H9 (cell line): ENCODE results near the gene NCBP2L. TPM values are rescaled to one million over a fixed set of nuclear protein-coding genes. Genes with fewer than 3 reads are reported as not detected.

Experiments
- DNase-seq: peaks from one replicate; pipeline ENCODE4 v3.0.0-alpha.2; 2017
- H2AFZ ChIP-seq: one replicate; pipeline ENCODE4 v1.6.1; 2013; ENCODE audit warnings: mild to moderate bottlenecking, low read length, control low read depth, moderate library complexity
- H2AK5ac ChIP-seq: 2 replicates; pipeline ENCODE4 v1.6.1; 2013; ENCODE audit warnings: low read length, control low read depth, mixed read lengths; ENCODE audit not compliant: insufficient read length
- H2BK120ac ChIP-seq: one replicate; pipeline ENCODE4 v1.6.1; 2013; ENCODE audit warnings: low read depth, mild to moderate bottlenecking, low read length, control low read depth, inconsistent platforms; ENCODE audit not compliant: poor library complexity, severe bottlenecking
- H2BK12ac ChIP-seq: 2 replicates; pipeline ENCODE4 v1.6.1; 2013; ENCODE audit warnings: low read length, control low read depth, mixed read lengths, low read depth; ENCODE audit not compliant: insufficient read length
- H2BK15ac ChIP-seq: 2 replicates; pipeline ENCODE4 v1.6.1; 2013; ENCODE audit warnings: low read depth, low read length, control low read depth
- H2BK20ac ChIP-seq: one replicate; pipeline ENCODE4 v1.6.1; 2013; ENCODE audit warnings: low read depth, mild to moderate bottlenecking, low read length, control low read depth, inconsistent platforms; ENCODE audit not compliant: poor library complexity, severe bottlenecking
- H2BK5ac ChIP-seq: 2 replicates; pipeline ENCODE4 v1.6.1; 2013; ENCODE audit warnings: low read length, control low read depth, mixed read lengths; ENCODE audit not compliant: insufficient read length
- H3K14ac ChIP-seq: 2 replicates; pipeline ENCODE4 v1.6.1; 2013; ENCODE audit warnings: low read length, control low read depth; ENCODE audit not compliant: insufficient read depth
- H3K18ac ChIP-seq: 2 replicates; pipeline ENCODE4 v1.6.1; 2013; ENCODE audit warnings: low read depth, mild to moderate bottlenecking, mixed read lengths, low read length, control low read depth; ENCODE audit not compliant: insufficient read length
- H3K23ac ChIP-seq: 2 replicates; pipeline ENCODE4 v1.6.1; 2013; ENCODE audit warnings: low read length, control low read depth, mixed read lengths, low read depth; ENCODE audit not compliant: insufficient read length
- H3K23me2 ChIP-seq: 2 replicates; pipeline ENCODE4 v1.6.1; 2013; ENCODE audit warnings: low read depth, mild to moderate bottlenecking, mixed read lengths, low read length, control low read depth; ENCODE audit not compliant: insufficient read length, poor library complexity, severe bottlenecking
- H3K27ac ChIP-seq: 2 replicates; pipeline ENCODE4 v1.5.1; 2013; ENCODE audit warnings: low read length, control low read depth, mixed read lengths, low read depth; ENCODE audit not compliant: insufficient read length
- H3K27me3 ChIP-seq: 2 replicates; pipeline ENCODE4 v1.6.1; 2013; ENCODE audit warnings: low read length, control low read depth, inconsistent platforms; ENCODE audit not compliant: insufficient read depth
- H3K4ac ChIP-seq: 2 replicates; pipeline ENCODE4 v1.6.1; 2013; ENCODE audit warnings: low read depth, mild to moderate bottlenecking, control low read depth, inconsistent platforms, low read length, moderate library complexity
- H3K4me1 ChIP-seq: 2 replicates; pipeline ENCODE4 v1.6.1; 2013; ENCODE audit warnings: low read length, control low read depth, inconsistent platforms; ENCODE audit not compliant: insufficient read depth
- H3K4me2 ChIP-seq: 2 replicates; pipeline ENCODE4 v1.6.1; 2013; ENCODE audit warnings: low read length, control low read depth, mixed read lengths; ENCODE audit not compliant: insufficient read length, insufficient read depth
- H3K56ac ChIP-seq: 2 replicates; pipeline ENCODE4 v1.6.1; 2013; ENCODE audit warnings: low read depth, mild to moderate bottlenecking, mixed read lengths, low read length, control low read depth; ENCODE audit not compliant: insufficient read length
- H3K79me1 ChIP-seq: 2 replicates; pipeline ENCODE4 v1.6.1; 2013; ENCODE audit warnings: low read depth, mild to moderate bottlenecking, moderate library complexity, low read length, control low read depth, inconsistent platforms; ENCODE audit not compliant: insufficient read depth, poor library complexity, severe bottlenecking
- H3K79me2 ChIP-seq: 2 replicates; pipeline ENCODE4 v1.6.1; 2013; ENCODE audit warnings: low read length, control low read depth, inconsistent platforms; ENCODE audit not compliant: insufficient read depth
- H3K9ac ChIP-seq: 2 replicates; pipeline ENCODE4 v1.6.1; 2013; ENCODE audit warnings: low read length, control low read depth, mixed read lengths; ENCODE audit not compliant: insufficient read length; ENCODE audit errors: extremely low read depth
- H3K9me3 ChIP-seq: one replicate; pipeline ENCODE4 v1.6.1; 2013; ENCODE audit warnings: low read depth, low read length, inconsistent platforms; ENCODE audit not compliant: control insufficient read depth
- H3T11ph ChIP-seq: one replicate; pipeline ENCODE4 v1.6.1; 2013; ENCODE audit warnings: mild to moderate bottlenecking, low read length, control low read depth, inconsistent platforms
- H4K20me1 ChIP-seq: one replicate; pipeline ENCODE4 v1.6.1; 2013; ENCODE audit not compliant: control insufficient read depth, insufficient read length, insufficient read depth
- H4K5ac ChIP-seq: 2 replicates; pipeline ENCODE4 v1.6.1; 2013; ENCODE audit warnings: low read depth, mild to moderate bottlenecking, mixed read lengths, low read length, control low read depth; ENCODE audit not compliant: insufficient read length
- H4K8ac ChIP-seq: replicated peaks from 2 replicates; pipeline ENCODE4 v1.6.1; 2013; ENCODE audit warnings: low read length, control low read depth, mixed read lengths, low read depth; ENCODE audit not compliant: insufficient read length
- H4K91ac ChIP-seq: 2 replicates; pipeline ENCODE4 v1.6.1; 2013; ENCODE audit warnings: low read depth, mild to moderate bottlenecking, moderate library complexity, mixed read lengths, low read length, control low read depth; ENCODE audit not compliant: insufficient read length
- H3K27ac Mint-ChIP-seq, 3 experiments: 2 replicates in 2 of 3; 3 replicates in 1 of 3; pipeline ENCODE4 v1.8.0; 2020 to 2021; ENCODE audit warnings: mixed read lengths in 3 of 3, mild to moderate bottlenecking in 1 of 3, moderate library complexity in 1 of 3
- H3K27me3 Mint-ChIP-seq: 2 replicates; pipeline ENCODE4 v1.8.0; 2021; ENCODE audit warnings: low read depth, mild to moderate bottlenecking, moderate library complexity, mixed read lengths
- H3K36me3 Mint-ChIP-seq, 3 experiments: 2 replicates in 2 of 3; 3 replicates in 1 of 3; pipeline ENCODE4 v1.8.0; 2020 to 2021; ENCODE audit warnings: low read depth in 3 of 3, mixed read lengths in 3 of 3; ENCODE audit not compliant: insufficient read depth in 1 of 3
- H3K4me1 Mint-ChIP-seq, 2 experiments: 2 replicates each; pipeline ENCODE4 v1.8.0; 2020; ENCODE audit warnings: mixed read lengths in 2 of 2
- H3K4me3 Mint-ChIP-seq, 2 experiments: 2 replicates in 1 of 2; 3 replicates in 1 of 2; pipeline ENCODE4 v1.8.0; 2020 to 2021; ENCODE audit warnings: mild to moderate bottlenecking in 2 of 2, mixed read lengths in 2 of 2, moderate library complexity in 1 of 2
- H3K9me3 Mint-ChIP-seq, 2 experiments: 2 replicates in 1 of 2; 3 replicates in 1 of 2; pipeline ENCODE4 v1.8.0; 2020; ENCODE audit warnings: mild to moderate bottlenecking in 2 of 2, mixed read lengths in 2 of 2, moderate library complexity in 1 of 2
- CTCF ChIP-seq: fragments of 200-600 bp; sonication (generic); conservative IDR thresholded peaks from 3 replicates; pipeline ENCODE4 v1.8.0; 2021; ENCODE audit warnings: antibody characterized with exemption, mild to moderate bottlenecking
- WGBS: extraction: QIAGEN DNeasy Blood & Tissue Kit; methylation state at CpG from one replicate; pipeline ENCODE4 v1.1.7; 2013; ENCODE audit warnings: missing lambda C conversion rate, low lambda C conversion rate, mixed read lengths; ENCODE audit not compliant: insufficient read length; ENCODE audit errors: extremely low coverage; 5-methylcytosine and 5-hydroxymethylcytosine counted together
- total RNA-seq: library from RNA; stranded (reverse); gene quantifications from 2 replicates; pipeline ENCODE4 v1.2.1, GENCODE V29; 2021

NCBP2L gene
- total RNA-seq, 1 experiment from 2014 or later = not detected

- no peak overlapping the region for H4K8ac ChIP-seq
- no peak for DNase-seq
- H3K27ac ChIP-seq = no peak overlapping the region
- no peak overlapping the region for H2BK15ac ChIP-seq
- H3T11ph ChIP-seq = no peak overlapping the region
- no peak overlapping the region for H3K4me3 Mint-ChIP-seq
- H4K20me1 ChIP-seq = no peaks in the 10 kb centered on the region
- no peaks in the 10 kb centered on the region for H3K79me1 ChIP-seq
- H3K56ac ChIP-seq = no peak overlapping the region
- H3K79me2 ChIP-seq = no peaks in the 10 kb centered on the region
- peaks cover 17 to 24% of the 10 kb centered on the region in 2 experiments for H3K4me1 Mint-ChIP-seq
- peaks cover 6% of the 10 kb centered on the region; the same call in 1 of the 2 replicates for H3K4me1 ChIP-seq
- H2BK12ac ChIP-seq = no peak overlapping the region
- no peak overlapping the region for H3K4me2 ChIP-seq
- no peak overlapping the region for H3K18ac ChIP-seq
- no peak overlapping the region for H3K14ac ChIP-seq
- H3K23ac ChIP-seq = no peak overlapping the region
- no peaks in the 10 kb centered on the region for H3K9me3 ChIP-seq
- TF ChIP-seq CTCF = no peak
- H3K23me2 ChIP-seq = no peaks in the 10 kb centered on the region
- no peak overlapping the region for H3K9ac ChIP-seq
- no peak overlapping the region for H2AFZ ChIP-seq
- no peak overlapping the region for H4K91ac ChIP-seq
- H2BK5ac ChIP-seq = no peak overlapping the region
- no peak overlapping the region for H3K4ac ChIP-seq
- no peak overlapping the region for H2BK20ac ChIP-seq
- H3K9me3 Mint-ChIP-seq = peaks cover 0 to 49% of the 10 kb centered on the region in 2 experiments; a peak in 2 of 5 replicates
- no peak overlapping the region for H2AK5ac ChIP-seq
- H2BK120ac ChIP-seq = no peak overlapping the region
- H3K27me3 Mint-ChIP-seq = peaks cover 3% of the 10 kb centered on the region
- WGBS = no CpG with 5 or more reads among the region's 6 CpGs
- no peak overlapping the region for H3K27ac Mint-ChIP-seq
- no peaks in the 10 kb centered on the region; the same call in 1 of the 2 replicates for H3K27me3 ChIP-seq
- H4K5ac ChIP-seq = no peak overlapping the region
- H3K36me3 Mint-ChIP-seq = peaks cover 0 to 2% (median 0%) of the 10 kb centered on the region in 3 experiments; a peak in 2 of 7 replicates
Observed at GRCh38 chrX:107748506-107748905, 29.0 kb upstream of the NCBP2L start.
